ENCODE data around the gene SCYGR5. TPM values are rescaled to one million over a fixed set of nuclear protein-coding genes. Genes with fewer than 3 reads are reported as not detected.

SCYGR5 gene
- total and polyA plus RNA-seq, 4 donors: not detected

DNA sequence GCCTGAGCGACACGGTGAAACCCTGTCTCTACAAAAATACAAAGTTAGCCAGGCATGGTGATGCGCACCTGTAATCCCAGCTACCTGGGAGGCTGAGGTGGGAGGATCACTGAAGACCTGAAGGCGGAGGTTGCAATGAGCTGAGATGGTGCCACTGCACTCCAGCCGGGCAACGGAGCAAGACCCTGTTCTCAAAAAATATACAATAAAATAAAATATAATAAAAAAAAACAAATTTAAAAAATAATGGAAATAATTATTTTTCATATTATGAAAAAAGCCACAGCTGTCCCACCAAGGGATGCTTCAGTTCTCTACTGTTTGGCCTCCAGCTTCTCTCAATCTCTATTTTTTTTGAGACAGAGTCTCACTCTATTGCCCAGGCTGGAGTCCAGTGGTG is 40.8 kb downstream of the SCYGR5 start:
- no peak for DNase-seq (ENCODE audit: low spot score)
- no peak overlapping the region for H3K9ac ChIP-seq (ENCODE audit: low read depth in 1 of 2, low read length in 2 of 2)
- peaks cover 0 to 49% (median 39%) of the 10 kb centered on the region in 4 donors for H3K4me1 ChIP-seq (ENCODE audit: control insufficient read depth in 4 of 4, insufficient read depth in 4 of 4, low read length in 3 of 4)
- H3K9me3 ChIP-seq (ENCODE audit: control insufficient read depth in 4 of 4, low read length in 3 of 4): no peaks in the 10 kb centered on the region
- peak overlapping the region in 1 of 2 donors; percentile 19 for H3K27ac ChIP-seq (ENCODE audit: low read depth in 1 of 2, low read length in 2 of 2)
- no peak overlapping the region for H3K4me3 ChIP-seq (ENCODE audit: low read depth in 1 of 3, low read length in 3 of 3)
- WGBS: 88% methylated on average over 6 of the region's 6 CpGs
- no peaks in the 10 kb centered on the region for H3K27me3 ChIP-seq (ENCODE audit: control insufficient read depth in 4 of 4, insufficient read depth in 4 of 4, low read length in 3 of 4)
- no peaks in the 10 kb centered on the region for H3K36me3 ChIP-seq (ENCODE audit: control insufficient read depth in 4 of 4, insufficient read depth in 3 of 4, low read depth in 1 of 4, low read length in 3 of 4)
- TF ChIP-seq, protein P1, sequence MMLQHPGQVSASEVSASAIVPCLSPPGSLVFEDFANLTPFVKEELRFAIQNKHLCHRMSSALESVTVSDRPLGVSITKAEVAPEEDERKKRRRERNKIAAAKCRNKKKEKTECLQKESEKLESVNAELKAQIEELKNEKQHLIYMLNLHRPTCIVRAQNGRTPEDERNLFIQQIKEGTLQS (IDR thresholded peaks at IDR 0.05): no peak
- TF ChIP-seq FOXA2 (IDR thresholded peaks at IDR 0.05) (no peak), NR2F2 (IDR thresholded peaks at IDR 0.05) (no peak), HNF4A (conservative IDR thresholded peaks at IDR 0.05) (no peak), GABPA (IDR thresholded peaks at IDR 0.05 in 1 of 2, conservative IDR thresholded peaks at IDR 0.05 in 1 of 2) (no peak), RXRA (IDR thresholded peaks at IDR 0.05) (no peak), EGR1 (IDR thresholded peaks at IDR 0.05; ENCODE audit: low read depth in 2 of 2) (no peak), YY1 (IDR thresholded peaks at IDR 0.05) (no peak)
- TF ChIP-seq, protein P2, sequence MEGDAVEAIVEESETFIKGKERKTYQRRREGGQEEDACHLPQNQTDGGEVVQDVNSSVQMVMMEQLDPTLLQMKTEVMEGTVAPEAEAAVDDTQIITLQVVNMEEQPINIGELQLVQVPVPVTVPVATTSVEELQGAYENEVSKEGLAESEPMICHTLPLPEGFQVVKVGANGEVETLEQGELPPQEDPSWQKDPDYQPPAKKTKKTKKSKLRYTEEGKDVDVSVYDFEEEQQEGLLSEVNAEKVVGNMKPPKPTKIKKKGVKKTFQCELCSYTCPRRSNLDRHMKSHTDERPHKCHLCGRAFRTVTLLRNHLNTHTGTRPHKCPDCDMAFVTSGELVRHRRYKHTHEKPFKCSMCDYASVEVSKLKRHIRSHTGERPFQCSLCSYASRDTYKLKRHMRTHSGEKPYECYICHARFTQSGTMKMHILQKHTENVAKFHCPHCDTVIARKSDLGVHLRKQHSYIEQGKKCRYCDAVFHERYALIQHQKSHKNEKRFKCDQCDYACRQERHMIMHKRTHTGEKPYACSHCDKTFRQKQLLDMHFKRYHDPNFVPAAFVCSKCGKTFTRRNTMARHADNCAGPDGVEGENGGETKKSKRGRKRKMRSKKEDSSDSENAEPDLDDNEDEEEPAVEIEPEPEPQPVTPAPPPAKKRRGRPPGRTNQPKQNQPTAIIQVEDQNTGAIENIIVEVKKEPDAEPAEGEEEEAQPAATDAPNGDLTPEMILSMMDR (IDR thresholded peaks at IDR 0.05; ENCODE audit: low read depth, low read length, missing input control): no peak
- TF ChIP-seq, protein P3, sequence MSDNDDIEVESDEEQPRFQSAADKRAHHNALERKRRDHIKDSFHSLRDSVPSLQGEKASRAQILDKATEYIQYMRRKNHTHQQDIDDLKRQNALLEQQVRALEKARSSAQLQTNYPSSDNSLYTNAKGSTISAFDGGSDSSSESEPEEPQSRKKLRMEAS (IDR thresholded peaks at IDR 0.05): no peak
- TF ChIP-seq, protein P4, sequence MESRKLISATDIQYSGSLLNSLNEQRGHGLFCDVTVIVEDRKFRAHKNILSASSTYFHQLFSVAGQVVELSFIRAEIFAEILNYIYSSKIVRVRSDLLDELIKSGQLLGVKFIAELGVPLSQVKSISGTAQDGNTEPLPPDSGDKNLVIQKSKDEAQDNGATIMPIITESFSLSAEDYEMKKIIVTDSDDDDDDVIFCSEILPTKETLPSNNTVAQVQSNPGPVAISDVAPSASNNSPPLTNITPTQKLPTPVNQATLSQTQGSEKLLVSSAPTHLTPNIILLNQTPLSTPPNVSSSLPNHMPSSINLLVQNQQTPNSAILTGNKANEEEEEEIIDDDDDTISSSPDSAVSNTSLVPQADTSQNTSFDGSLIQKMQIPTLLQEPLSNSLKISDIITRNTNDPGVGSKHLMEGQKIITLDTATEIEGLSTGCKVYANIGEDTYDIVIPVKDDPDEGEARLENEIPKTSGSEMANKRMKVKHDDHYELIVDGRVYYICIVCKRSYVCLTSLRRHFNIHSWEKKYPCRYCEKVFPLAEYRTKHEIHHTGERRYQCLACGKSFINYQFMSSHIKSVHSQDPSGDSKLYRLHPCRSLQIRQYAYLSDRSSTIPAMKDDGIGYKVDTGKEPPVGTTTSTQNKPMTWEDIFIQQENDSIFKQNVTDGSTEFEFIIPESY (IDR thresholded peaks at IDR 0.05): no peak

DNA sequence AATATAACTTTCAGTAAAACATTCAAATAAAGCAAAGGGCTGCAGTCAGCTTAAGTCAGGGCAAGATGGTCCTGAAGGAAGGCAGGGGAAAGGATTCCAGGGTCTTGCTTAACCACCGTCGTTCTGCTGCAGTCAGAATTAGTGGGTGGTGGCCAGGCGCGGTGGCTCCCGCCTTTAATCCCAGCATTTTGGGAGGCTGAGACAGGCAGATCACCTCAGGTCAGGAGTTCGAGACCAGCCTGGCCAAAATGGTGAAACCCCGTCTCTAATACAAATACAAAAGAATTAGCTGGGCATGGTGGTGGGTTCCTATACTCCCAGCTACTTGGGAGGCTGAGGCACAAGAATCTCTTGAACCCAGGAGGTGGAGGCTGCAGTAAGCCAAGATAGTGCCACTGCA is 44.4 kb downstream of the SCYGR5 start:
- no peaks in the 10 kb centered on the region for H3K9me3 ChIP-seq (ENCODE audit: control insufficient read depth in 4 of 4, low read length in 3 of 4)
- TF ChIP-seq JUND (IDR thresholded peaks at IDR 0.05) (no peak), NR2F2 (IDR thresholded peaks at IDR 0.05) (no peak), SP1 (IDR thresholded peaks at IDR 0.05) (no peak), RXRA (IDR thresholded peaks at IDR 0.05) (no peak), EGR1 (IDR thresholded peaks at IDR 0.05; ENCODE audit: low read depth in 2 of 2) (no peak), FOXA1 (IDR thresholded peaks at IDR 0.05) (no peak), FOXA2 (IDR thresholded peaks at IDR 0.05) (no peak), RAD21 (IDR thresholded peaks at IDR 0.05) (no peak), HNF4G (IDR thresholded peaks at IDR 0.05) (no peak)
- TF ChIP-seq, protein P4 (IDR thresholded peaks at IDR 0.05): no peak
- TF ChIP-seq, protein P5, sequence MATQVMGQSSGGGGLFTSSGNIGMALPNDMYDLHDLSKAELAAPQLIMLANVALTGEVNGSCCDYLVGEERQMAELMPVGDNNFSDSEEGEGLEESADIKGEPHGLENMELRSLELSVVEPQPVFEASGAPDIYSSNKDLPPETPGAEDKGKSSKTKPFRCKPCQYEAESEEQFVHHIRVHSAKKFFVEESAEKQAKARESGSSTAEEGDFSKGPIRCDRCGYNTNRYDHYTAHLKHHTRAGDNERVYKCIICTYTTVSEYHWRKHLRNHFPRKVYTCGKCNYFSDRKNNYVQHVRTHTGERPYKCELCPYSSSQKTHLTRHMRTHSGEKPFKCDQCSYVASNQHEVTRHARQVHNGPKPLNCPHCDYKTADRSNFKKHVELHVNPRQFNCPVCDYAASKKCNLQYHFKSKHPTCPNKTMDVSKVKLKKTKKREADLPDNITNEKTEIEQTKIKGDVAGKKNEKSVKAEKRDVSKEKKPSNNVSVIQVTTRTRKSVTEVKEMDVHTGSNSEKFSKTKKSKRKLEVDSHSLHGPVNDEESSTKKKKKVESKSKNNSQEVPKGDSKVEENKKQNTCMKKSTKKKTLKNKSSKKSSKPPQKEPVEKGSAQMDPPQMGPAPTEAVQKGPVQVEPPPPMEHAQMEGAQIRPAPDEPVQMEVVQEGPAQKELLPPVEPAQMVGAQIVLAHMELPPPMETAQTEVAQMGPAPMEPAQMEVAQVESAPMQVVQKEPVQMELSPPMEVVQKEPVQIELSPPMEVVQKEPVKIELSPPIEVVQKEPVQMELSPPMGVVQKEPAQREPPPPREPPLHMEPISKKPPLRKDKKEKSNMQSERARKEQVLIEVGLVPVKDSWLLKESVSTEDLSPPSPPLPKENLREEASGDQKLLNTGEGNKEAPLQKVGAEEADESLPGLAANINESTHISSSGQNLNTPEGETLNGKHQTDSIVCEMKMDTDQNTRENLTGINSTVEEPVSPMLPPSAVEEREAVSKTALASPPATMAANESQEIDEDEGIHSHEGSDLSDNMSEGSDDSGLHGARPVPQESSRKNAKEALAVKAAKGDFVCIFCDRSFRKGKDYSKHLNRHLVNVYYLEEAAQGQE (IDR thresholded peaks at IDR 0.05): no peak
- TF ChIP-seq, protein P3 (IDR thresholded peaks at IDR 0.05): no peak
- TF ChIP-seq, protein P1 (IDR thresholded peaks at IDR 0.05): no peak
- H3K9ac ChIP-seq (ENCODE audit: low read depth in 1 of 2, low read length in 2 of 2): no peak overlapping the region
- DNase-seq (ENCODE audit: low spot score): no peak
- peaks cover 0 to 23% (median 17%) of the 10 kb centered on the region in 4 donors for H3K4me1 ChIP-seq (ENCODE audit: control insufficient read depth in 4 of 4, insufficient read depth in 4 of 4, low read length in 3 of 4)
- peaks cover 0 to 2% (median 0%) of the 10 kb centered on the region in 4 donors for H3K36me3 ChIP-seq (ENCODE audit: control insufficient read depth in 4 of 4, insufficient read depth in 3 of 4, low read depth in 1 of 4, low read length in 3 of 4)
- 85% methylated on average over 7 of the region's 7 CpGs for WGBS
- no peak overlapping the region for H3K27ac ChIP-seq (ENCODE audit: low read depth in 1 of 2, low read length in 2 of 2)
- no peak overlapping the region for H3K4me3 ChIP-seq (ENCODE audit: low read depth in 1 of 3, low read length in 3 of 3)
- H3K27me3 ChIP-seq (ENCODE audit: control insufficient read depth in 4 of 4, insufficient read depth in 4 of 4, low read length in 3 of 4): no peaks in the 10 kb centered on the region
